Type B pancreatic cell (in vitro differentiated cells): Measurements from ENCODE around the gene TBCE. TPM values are rescaled to one million over a fixed set of nuclear protein-coding genes. Genes with fewer than 3 reads are reported as not detected.

Experiments used
- DNase-seq: peaks from one replicate; pipeline ENCODE4 v3.0.0; 2021; ENCODE audit warnings: mixed read lengths; ENCODE audit not compliant: unreplicated experiment; ENCODE audit errors: extremely low spot score
- H3K27ac Mint-ChIP-seq: 2 replicates; pipeline ENCODE4 v1.8.0; 2021; ENCODE audit warnings: mild to moderate bottlenecking, mixed read lengths
- H3K27me3 Mint-ChIP-seq: 2 replicates; pipeline ENCODE4 v1.8.0; 2021; ENCODE audit warnings: mixed read lengths
- H3K36me3 Mint-ChIP-seq: 2 replicates; pipeline ENCODE4 v1.8.0; 2021; ENCODE audit warnings: mixed read lengths
- H3K4me1 Mint-ChIP-seq: one replicate; pipeline ENCODE4 v1.8.0; 2021; ENCODE audit warnings: mixed read lengths; ENCODE audit not compliant: unreplicated experiment
- H3K4me3 Mint-ChIP-seq: 2 replicates; pipeline ENCODE4 v1.8.0; 2021; ENCODE audit warnings: mild to moderate bottlenecking, mixed read lengths
- H3K9me3 Mint-ChIP-seq: 2 replicates; pipeline ENCODE4 v1.8.0; 2021; ENCODE audit warnings: mixed read lengths
- total RNA-seq: library from RNA; stranded (reverse); gene quantifications from 2 replicates; pipeline ENCODE4 v1.2.1, GENCODE V29; 2021; ENCODE audit warnings: low replicate concordance
- TF ChIP-seq, protein P1 (sequence below): fragments of 200-600 bp; sonication (generic); conservative IDR thresholded peaks from 2 replicates; pipeline ENCODE4 v1.5.0; 2021; ENCODE audit warnings: antibody characterized with exemption, mild to moderate bottlenecking

TBCE gene
- total RNA-seq, 1 donor from 2014 or later: 30.3 TPM

DNA sequence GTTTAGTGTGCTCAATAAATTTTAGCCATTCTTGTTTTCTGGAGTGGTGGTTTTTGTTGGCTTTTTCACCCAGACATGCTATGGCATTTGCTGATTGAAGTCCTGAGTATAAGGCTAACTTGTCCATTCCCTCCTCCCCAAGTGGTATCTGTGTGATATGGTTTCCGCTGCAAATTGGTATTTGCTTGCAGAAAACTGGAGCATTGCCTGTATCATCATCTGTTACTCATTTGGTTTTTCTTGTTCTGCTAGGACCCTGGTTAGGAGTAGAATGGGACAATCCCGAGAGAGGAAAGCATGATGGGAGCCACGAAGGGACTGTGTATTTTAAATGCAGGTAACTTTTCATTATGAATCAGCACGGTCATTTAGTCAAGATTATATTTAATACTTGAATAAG lies 34.0 kb downstream of the TBCE start:
- DNase-seq: no peak
- Mint-ChIP-seq H3K27me3 (no peaks in the 10 kb centered on the region), H3K27ac (no peak overlapping the region), H3K4me3 (no peak overlapping the region), H3K9me3 (peaks cover 6% of the 10 kb centered on the region), H3K36me3 (peaks cover 13% of the 10 kb centered on the region), H3K4me1 (peaks cover 11% of the 10 kb centered on the region)
- TF ChIP-seq, protein P1, sequence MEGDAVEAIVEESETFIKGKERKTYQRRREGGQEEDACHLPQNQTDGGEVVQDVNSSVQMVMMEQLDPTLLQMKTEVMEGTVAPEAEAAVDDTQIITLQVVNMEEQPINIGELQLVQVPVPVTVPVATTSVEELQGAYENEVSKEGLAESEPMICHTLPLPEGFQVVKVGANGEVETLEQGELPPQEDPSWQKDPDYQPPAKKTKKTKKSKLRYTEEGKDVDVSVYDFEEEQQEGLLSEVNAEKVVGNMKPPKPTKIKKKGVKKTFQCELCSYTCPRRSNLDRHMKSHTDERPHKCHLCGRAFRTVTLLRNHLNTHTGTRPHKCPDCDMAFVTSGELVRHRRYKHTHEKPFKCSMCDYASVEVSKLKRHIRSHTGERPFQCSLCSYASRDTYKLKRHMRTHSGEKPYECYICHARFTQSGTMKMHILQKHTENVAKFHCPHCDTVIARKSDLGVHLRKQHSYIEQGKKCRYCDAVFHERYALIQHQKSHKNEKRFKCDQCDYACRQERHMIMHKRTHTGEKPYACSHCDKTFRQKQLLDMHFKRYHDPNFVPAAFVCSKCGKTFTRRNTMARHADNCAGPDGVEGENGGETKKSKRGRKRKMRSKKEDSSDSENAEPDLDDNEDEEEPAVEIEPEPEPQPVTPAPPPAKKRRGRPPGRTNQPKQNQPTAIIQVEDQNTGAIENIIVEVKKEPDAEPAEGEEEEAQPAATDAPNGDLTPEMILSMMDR: no peak

DNA sequence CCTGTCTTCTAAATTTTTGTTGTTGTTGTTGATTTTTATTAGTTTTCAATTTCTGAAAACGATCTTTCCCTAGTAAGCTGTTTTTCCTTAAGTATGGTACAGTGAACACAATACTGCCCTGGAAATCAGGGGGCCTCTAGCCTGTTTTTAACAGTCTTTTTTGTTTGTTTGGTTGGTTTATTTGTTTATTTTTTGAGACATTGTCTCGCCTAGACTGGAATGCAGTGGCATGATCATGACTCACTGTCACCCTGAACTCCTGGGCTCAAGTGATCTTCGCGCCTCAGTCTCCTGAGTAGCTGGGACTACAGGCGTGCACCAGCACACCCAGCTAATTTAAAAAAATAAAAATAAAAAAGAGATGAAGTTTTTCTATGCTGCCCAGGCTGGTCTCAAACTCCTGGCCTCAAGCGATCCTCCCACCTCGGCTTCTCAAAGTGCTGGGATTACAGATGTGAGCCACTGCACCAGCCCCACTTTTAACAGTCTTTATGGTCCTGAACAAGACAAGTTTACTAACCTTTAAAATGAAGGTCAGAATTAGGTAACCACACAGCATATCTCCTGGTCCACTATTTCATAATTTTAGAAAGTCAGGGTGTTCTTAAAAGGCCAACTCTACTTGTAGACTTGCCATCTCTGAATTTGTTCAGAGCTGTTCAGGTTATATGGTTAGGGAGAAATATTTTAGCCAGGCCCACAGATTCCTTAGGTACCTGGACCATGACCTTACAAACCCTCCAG lies 35.4 kb downstream of the TBCE start:
- H3K4me3 Mint-ChIP-seq: no peak overlapping the region
- TF ChIP-seq, protein P1: no peak
- no peaks in the 10 kb centered on the region for H3K27me3 Mint-ChIP-seq
- peaks cover 3% of the 10 kb centered on the region for H3K9me3 Mint-ChIP-seq
- DNase-seq: no peak
- H3K36me3 Mint-ChIP-seq: peaks cover 11% of the 10 kb centered on the region
- peaks cover 9% of the 10 kb centered on the region for H3K4me1 Mint-ChIP-seq
- H3K27ac Mint-ChIP-seq: no peak overlapping the region

DNA sequence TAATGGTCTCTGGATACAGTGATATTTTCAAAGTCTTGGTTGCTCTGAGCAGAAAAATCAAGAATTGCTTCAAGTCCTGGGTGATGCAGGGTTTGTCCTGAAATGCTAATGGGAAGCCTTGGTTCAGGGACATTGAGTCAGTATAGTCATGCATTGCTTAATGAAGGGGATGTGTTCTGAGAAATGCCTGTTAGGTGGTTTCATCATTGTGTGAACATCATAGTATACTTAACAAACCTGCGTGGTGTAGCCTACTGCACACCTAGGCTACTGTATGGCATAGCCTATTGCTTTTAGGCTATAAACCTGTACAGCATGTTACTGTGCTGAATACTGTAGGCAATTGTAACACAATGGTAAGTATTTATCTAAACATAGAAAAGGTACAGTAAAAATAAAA lies 36.4 kb downstream of the TBCE start:
- Mint-ChIP-seq H3K4me1 (peaks cover 8% of the 10 kb centered on the region), H3K4me3 (no peak overlapping the region), H3K27ac (no peak overlapping the region), H3K27me3 (no peaks in the 10 kb centered on the region), H3K9me3 (no peaks in the 10 kb centered on the region), H3K36me3 (peaks cover 7% of the 10 kb centered on the region)
- DNase-seq: no peak
- TF ChIP-seq, protein P1: no peak

DNA sequence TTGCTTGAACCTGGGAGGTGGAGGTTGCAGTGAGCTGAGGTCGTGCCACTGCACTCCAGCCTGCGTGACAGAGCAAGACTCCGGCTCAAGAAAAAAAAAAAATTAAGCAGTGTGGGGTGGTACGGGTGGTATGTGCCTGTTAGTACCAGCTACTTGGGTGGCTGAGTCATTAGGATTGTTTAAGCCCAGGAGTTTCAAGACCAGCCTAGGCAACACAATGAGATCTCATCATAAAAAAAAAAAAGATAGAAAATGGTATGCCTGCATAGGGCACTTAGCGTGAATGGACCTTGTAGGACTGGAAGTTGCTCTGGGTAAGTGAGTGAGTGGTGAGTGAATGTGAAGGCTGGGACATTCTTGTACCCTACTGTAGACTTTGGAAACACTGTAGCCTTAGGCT lies 37.0 kb downstream of the TBCE start:
- peaks cover 12% of the 10 kb centered on the region for H3K4me1 Mint-ChIP-seq
- no peaks in the 10 kb centered on the region for H3K9me3 Mint-ChIP-seq
- TF ChIP-seq, protein P1: no peak
- no peak overlapping the region for H3K4me3 Mint-ChIP-seq
- H3K27me3 Mint-ChIP-seq: no peaks in the 10 kb centered on the region
- H3K27ac Mint-ChIP-seq: no peak overlapping the region
- DNase-seq: no peak
- peaks cover 7% of the 10 kb centered on the region for H3K36me3 Mint-ChIP-seq

DNA sequence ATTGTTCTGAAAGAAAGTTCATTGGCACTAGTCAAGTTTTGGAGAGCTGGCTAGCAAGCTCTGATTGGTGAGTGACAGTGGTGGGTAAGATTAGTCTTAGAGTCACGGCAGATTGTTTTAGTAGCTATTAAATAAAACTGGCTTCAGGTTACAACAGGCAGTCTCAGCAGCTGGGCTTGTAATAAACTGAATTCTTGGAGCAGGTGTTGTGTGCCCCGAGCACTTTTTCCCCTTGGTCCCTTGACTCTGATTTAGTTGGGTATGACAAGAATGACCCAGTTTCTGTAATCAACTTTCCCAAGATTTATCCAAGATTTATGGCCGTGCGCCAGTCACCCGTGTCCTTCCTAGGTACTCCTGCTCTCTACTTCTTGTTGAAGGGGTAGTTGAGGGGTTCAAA lies 40.2 kb downstream of the TBCE start:
- H3K36me3 Mint-ChIP-seq: peaks cover 3% of the 10 kb centered on the region
- no peak for DNase-seq
- H3K4me1 Mint-ChIP-seq: peaks cover 16% of the 10 kb centered on the region
- no peaks in the 10 kb centered on the region for H3K9me3 Mint-ChIP-seq
- H3K4me3 Mint-ChIP-seq: no peak overlapping the region
- H3K27me3 Mint-ChIP-seq: no peaks in the 10 kb centered on the region
- no peak overlapping the region for H3K27ac Mint-ChIP-seq
- TF ChIP-seq, protein P1: no peak
